NCI-H128 (cell line): Measurements from ENCODE around the gene SPEM3.

Experiments
- DNase-seq: peaks from one replicate; lab custom pipeline; 2025; ENCODE audit not compliant: unreplicated experiment; lab: John Stamatoyannopoulos, UW

The SPEM3 gene

DNA sequence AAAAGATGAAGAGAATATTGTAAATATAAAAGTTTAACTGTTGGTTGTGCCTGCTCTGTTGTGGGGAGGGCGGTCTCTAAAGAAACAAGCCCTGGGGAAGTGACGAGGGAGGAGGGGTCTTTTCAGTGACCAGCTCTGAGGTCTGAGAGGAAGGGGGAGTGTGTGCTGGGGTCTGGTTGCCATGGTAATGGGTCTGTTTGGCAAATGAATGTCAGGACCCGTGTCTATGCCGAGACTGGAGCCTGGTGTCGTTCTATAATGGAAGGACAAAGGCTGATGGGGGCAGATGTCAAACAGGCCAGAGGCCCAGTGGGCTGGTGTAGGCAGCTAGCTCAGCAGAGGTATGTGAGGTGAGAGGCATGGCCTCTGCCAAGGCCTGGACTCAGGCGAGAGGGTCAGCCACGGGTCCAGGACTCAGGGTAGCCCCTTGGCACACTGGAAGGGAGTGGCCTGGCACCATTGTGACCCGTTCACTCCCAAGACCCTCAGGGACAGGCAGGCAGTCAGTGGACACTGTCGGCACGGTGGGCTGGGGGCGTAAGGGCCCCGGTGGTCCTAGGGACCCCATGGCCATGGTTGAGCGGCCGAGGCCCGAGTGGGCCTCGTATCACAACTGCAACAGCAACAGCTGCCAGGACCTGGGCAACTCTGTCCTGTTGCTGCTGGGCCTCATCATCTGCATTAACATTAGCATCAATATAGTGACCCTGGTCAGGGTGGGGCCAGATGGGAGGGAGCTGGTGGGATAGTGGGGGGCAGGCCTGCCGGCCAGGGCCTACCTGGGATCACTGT is 8.6 kb upstream of the SPEM3 start, which contains the start of gene SPEM1:
SPEM1 (plus strand) TSS at position 506 of the 792 bp plus-strand sequence; CDS start at position 567, 61 bp downstream.
- no peak for DNase-seq

- no peak for DNase-seq
Observed at GRCh38 chr17:7421186-7421585, 7.5 kb upstream of the SPEM3 start.

GRCh38 chr17:7423679-7424078 is 5.0 kb upstream of the SPEM3 start:
- DNase-seq, result no peak

DNA sequence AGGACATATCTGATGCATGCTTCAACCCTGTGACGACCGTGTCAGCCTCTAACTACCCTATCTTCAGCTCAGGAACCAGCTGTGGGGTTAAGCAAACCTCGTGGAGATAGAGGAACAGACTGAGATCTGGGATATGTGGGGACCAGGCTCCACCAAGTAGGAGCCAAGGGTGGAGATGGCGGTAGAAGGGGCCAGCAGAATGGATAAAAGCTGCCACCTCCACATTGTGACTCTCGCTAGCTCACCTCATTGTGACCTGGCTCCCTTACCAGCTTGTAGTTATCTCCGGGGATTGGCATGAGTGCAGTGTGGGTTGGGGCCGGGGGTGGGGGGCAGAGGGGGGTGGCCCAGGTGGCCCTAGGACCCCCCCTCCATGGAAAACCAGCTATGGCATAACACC is 3.3 kb upstream of the SPEM3 start, which contains the start of gene SPEM2:
SPEM2 (plus strand) TSS at position 301 of the 400 bp plus-strand sequence; CDS start at position 374, 73 bp downstream.
- DNase-seq, result no peak

DNA sequence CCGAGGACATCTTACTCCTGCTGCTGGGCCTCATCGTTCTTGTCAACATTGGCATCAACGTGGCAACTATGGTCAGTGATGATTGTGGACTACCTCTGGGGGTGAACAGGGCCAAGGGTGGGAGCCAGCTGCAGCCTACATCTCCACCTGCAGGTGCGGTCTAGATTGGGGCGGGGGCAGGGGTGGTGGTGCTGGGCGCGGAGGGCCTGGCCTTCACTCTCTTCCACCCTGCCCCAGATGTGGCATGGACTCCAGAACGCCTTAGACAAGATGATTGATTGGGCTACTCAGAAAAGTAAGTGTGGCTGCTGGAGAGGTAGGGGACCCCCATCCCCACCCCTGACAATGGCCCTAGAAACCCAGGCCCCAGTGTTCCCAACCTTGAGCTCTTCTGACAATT is 2.9 kb upstream of the SPEM3 start:
- DNase-seq, result no peak

DNA sequence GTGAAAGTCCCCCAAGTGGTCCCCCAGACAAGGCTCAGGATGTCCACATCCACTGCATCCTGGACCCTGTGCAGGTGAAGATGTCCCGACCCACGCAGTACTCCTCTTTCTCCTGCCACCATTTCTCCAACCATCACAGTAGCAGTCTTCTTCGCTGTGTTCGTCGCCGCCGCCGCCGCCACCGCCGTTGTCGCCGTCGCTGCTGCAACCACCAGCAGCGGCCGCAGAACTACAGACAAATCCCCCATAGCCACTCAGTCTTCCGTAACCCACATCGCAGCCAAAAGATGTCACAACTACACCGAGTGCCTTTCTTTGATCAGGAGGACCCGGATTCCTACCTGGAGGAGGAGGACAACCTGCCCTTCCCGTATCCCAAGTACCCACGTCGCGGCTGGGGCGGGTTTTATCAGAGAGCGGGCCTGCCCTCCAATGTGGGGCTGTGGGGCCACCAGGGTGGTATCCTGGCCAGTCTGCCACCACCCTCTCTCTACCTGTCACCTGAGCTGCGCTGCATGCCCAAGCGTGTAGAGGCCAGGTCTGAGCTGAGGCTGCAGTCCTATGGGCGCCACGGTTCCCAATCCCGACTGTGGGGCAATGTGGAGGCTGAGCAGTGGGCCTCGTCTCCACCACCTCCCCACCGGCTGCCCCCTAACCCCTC is 2.3 kb upstream of the SPEM3 start:
- no peak for DNase-seq

DNA sequence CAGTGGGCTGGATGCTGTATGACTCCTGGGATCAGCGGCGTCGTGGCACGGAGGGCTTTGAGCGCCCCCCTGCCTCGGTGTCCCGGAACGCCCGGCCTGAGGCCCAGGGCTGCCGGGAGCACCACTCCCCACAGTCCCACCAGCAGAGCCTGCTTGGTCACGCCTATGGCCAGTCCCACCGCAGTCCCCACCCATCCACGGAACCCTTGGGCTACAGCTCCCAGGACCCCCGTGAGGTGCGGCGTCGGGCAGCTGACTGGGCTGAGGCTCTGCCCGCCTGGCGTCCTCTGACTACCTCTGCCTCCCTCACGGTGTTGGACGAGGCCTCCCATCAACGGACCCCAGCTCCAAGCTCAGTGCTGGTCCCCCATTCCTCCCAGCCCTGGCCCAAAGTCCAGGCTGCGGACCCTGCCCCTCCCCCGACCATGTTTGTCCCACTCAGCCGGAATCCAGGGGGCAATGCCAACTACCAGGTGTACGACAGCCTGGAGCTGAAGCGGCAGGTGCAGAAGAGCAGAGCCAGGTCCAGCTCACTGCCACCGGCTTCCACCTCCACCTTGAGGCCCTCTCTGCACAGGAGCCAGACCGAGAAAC is 1.7 kb upstream of the SPEM3 start:
- DNase-seq, result no peak

GRCh38 chr17:7427549-7427948 is 1.1 kb upstream of the SPEM3 start:
- no peak for DNase-seq

GRCh38 chr17:7429722-7430121 is 1.1 kb downstream of the SPEM3 start:
- no peak for DNase-seq

DNA sequence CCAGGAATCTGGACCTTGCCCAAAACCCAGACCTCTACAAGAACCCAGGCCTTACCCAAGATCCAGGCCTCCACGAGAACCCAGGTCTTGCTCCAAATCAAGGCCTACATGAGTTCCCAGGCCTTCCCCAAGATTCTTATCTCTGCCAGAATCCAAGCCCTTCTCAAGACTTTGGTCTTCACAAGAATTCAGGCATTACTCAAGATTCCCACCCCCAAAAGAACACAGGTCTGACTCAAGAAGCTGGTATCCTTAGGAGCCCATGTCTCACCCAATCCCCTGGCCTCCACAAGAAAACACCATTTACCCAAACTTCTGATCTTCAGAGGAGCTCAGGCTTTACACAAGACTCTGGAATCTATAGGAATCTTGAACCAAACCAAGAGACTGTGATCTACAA is 2.6 kb downstream of the SPEM3 start:
- DNase-seq, result no peak

- DNase-seq, result no peak
Observed at GRCh38 chr17:7432296-7432695, 3.6 kb downstream of the SPEM3 start.

DNA sequence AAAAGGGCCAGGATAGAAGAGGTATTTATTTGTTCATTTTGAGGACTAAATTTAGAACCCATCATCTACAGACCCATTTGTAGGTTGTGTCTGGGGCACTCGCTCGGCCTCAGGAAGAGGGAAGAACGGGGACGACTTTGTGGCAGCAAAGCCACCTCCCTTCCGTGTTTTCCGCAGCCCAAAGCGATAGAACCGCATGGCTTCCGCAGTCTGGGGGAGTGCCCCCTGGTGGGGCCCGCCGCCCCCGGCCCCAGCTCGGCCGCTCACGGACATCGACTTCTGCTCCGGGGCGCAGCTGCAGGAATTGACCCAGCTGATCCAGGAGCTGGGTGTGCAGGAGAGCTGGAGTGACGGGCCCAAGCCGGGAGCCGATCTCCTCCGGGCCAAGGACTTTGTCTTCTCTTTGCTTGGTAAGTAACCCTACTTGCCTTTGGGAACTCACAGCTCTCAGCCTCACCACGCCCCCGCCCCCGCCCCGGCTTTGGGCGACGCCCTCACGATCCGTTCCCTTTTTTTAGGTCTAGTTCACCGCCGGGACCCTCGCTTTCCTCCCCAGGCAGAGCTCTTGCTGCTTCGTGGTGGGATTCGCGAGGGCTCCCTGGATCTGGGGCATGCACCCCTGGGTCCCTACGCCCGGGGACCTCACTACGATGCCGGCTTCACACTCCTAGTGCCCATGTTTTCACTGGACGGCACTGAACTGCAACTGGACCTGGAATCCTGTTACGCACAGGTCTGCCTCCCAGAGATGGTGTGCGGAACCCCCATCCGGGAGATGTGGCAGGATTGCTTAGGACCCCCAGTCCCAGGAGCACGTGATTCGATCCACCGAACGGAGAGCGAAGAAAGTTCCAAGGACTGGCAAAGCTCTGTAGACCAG is 7.3 kb downstream of the SPEM3 start:
- DNase-seq, result no peak

DNA sequence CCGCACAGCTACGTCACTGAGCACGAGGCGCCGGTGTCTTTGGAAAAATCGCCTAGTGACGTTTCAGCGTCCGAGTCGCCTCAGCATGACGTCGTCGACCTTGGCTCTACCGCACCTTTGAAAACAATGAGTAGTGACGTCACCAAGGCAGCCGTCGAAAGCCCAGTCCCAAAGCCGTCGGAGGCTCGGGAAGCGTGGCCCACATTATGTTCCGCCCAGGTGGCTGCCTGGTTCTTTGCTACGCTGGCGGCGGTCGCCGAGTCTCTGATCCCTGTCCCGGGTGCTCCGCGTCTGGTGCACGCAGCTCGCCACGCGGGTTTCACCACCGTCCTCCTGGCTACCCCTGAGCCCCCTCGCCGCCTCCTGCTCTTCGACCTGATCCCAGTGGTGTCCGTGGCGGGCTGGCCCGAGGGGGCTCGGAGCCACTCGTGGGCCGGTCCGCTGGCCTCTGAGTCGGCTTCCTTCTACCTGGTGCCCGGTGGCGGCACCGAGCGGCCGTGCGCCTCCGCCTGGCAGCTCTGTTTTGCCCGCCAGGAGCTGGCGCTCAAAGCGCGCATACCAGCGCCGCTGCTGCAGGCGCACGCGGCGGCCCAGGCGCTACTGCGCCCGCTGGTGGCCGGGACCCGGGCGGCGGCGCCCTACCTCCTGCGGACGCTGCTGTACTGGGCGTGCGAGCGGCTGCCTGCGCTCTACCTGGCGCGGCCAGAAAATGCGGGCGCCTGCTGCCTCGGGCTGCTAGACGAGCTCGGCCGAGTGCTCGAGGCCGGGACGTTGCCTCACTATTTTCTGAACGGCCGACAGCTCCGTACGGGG is 8.1 kb downstream of the SPEM3 start:
- peak; percentile 47 for DNase-seq

- DNase-seq, result no peak
Observed at GRCh38 chr17:7437369-7437863, 8.8 kb downstream of the SPEM3 start.

GRCh38 chr17:7437950-7438614 is 9.4 kb downstream of the SPEM3 start:
- no peak for DNase-seq

DNA sequence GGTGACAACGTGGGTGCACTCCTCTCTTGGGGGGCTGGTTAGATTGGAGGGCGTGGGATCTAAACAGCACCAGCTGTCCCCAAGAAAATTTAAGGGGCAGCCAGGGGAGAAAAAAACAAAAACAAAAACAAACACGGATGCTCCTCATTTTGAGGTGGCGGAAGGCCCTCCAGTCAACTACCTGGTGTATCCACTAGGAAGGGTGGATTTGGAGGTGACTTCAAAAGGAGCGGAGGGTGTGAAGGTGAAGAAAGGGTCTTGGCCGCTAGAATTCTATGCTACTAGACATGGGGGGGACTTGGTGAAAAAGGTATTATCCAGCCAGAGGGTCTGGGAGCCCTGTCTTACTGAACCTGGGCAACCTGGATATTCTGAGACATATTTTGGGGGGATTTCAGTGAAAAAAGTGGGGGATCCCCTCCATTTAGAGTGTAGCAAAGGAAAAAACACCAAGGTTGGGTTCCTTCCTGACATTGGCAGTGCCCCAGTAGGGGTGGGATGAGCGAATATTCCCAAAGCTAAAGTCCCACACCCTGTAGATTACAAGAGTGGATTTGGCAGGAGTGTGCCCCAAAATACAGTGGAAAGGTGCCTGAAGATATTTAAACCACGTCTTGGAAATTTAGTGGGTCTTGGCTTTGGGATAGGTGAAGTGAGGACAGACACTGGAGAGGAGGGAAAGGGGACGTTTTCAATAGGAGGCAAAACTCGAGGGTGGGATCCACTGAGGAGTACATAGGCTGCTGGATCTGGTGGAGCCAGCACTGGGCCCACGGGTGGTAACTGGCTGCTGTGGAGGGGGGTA is 10.2 kb downstream of the SPEM3 start:
- no peak for DNase-seq

DNA sequence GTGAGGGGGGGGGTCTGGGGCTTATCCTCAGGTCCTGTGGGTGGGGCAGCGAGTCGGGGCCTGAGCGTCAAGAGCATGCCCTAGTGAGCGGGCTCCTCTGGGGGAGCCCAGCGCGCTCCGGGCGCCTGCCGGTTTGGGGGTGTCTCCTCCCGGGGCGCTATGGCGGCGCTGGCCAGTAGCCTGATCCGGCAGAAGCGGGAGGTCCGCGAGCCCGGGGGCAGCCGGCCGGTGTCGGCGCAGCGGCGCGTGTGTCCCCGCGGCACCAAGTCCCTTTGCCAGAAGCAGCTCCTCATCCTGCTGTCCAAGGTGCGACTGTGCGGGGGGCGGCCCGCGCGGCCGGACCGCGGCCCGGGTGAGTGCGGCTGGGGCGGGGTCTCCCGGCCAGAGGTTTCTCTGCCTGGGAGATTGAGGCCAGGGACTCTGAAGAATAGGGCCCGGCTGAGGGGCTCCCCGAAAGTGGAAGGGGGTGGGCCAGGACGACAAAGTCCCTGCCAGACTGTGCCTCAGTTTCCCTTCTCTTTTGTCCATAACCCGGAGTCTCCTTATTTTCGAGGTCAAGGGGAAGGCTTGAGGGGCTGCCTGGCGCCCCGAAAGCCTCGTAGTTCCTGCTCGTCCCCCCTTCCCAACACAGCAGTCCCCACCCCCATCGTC is 10.9 kb downstream of the SPEM3 start, which contains the start of gene FGF11:
FGF11 (plus strand) TSS at position 51 of the 651 bp plus-strand sequence; CDS start at position 160, 109 bp downstream.
- DNase-seq, result no peak
